Measurements from ENCODE around the gene TPSD1. TPM values are rescaled to one million over a fixed set of nuclear protein-coding genes. Genes with fewer than 3 reads are reported as not detected.

TPSD1 gene
- total RNA-seq, 1 experiment from 2014 or later: not detected

DNA sequence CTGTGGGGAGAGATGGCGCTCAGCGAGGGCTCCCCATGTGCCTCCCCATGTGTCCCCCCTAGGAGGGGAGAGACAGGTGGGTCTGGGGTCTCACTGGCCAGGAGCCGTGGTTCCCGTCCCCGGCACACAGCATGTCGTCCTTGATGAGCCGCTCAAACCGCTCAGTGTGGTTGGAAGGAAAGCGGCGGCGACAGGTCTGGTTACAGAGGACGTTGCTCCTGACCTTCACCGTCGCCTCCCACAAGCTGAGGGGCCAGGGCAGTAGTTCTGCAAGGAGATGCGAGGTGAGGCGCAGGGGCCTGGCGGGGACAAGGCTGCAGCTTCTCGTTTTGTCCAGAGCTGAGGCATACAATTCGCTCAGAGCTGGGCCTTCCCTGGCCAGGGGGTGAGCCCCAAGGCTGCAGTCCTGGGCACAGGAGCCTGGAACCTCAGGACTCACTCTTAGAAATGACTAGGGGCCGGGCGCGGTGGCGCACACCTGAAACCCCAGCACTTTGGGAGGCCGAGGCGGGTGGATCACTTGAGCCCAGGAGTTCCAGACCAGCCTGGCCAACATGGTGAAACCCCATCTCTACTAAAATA is 30.7 kb downstream of the TPSD1 start:
- H3K36me3 Mint-ChIP-seq (ENCODE audit: insufficient read depth in 1 of 3, low read depth in 3 of 3): no peaks in the 10 kb centered on the region
- Histone ChIP-seq H2AFZ (ENCODE audit: low read length) (no peak overlapping the region), H3K23me2 (ENCODE audit: insufficient read length, low read depth, low read length, poor library complexity, severe bottlenecking) (no peaks in the 10 kb centered on the region), H3T11ph (ENCODE audit: low read length) (no peak overlapping the region), H3K18ac (ENCODE audit: insufficient read length, low read depth, low read length) (no peak overlapping the region), H2AK5ac (ENCODE audit: insufficient read length, low read length) (no peak overlapping the region), H3K79me1 (ENCODE audit: insufficient read depth, low read depth, low read length, poor library complexity, severe bottlenecking) (no peaks in the 10 kb centered on the region), H3K79me2 (ENCODE audit: insufficient read depth, low read length) (no peaks in the 10 kb centered on the region), H2BK15ac (ENCODE audit: low read depth, low read length) (no peak overlapping the region), H3K9me3 (ENCODE audit: control insufficient read depth, low read depth, low read length) (no peaks in the 10 kb centered on the region), H2BK120ac (ENCODE audit: low read depth, low read length, poor library complexity, severe bottlenecking) (no peak overlapping the region), H2BK20ac (ENCODE audit: low read depth, low read length, poor library complexity, severe bottlenecking) (no peak overlapping the region), H4K20me1 (ENCODE audit: control insufficient read depth, insufficient read depth, insufficient read length) (no peaks in the 10 kb centered on the region), H3K9ac (ENCODE audit: extremely low read depth, insufficient read length, low read length) (no peak overlapping the region), H4K91ac (ENCODE audit: insufficient read length, low read depth, low read length) (no peak overlapping the region), H2BK12ac (ENCODE audit: insufficient read length, low read depth, low read length) (no peak overlapping the region), H3K27ac (ENCODE audit: insufficient read length, low read depth, low read length) (no peak overlapping the region), H3K4me2 (ENCODE audit: insufficient read depth, insufficient read length, low read length) (no peak overlapping the region), H3K4me1 (ENCODE audit: insufficient read depth, low read length) (no peaks in the 10 kb centered on the region; the same call in 1 of the 2 replicates), H3K4ac (ENCODE audit: low read depth, low read length) (no peak overlapping the region), H3K56ac (ENCODE audit: insufficient read length, low read depth, low read length) (no peak overlapping the region), H4K8ac (replicated peaks; ENCODE audit: insufficient read length, low read depth, low read length) (no peak overlapping the region), H4K5ac (ENCODE audit: insufficient read length, low read depth, low read length) (no peak overlapping the region), H3K23ac (ENCODE audit: insufficient read length, low read depth, low read length) (no peak overlapping the region), H3K27me3 (ENCODE audit: insufficient read depth, low read length) (peaks cover 7% of the 10 kb centered on the region; the same call in 1 of the 2 replicates), H2BK5ac (ENCODE audit: insufficient read length, low read length) (no peak overlapping the region), H3K14ac (ENCODE audit: insufficient read depth, low read length) (no peak overlapping the region)
- TF ChIP-seq, protein P1, sequence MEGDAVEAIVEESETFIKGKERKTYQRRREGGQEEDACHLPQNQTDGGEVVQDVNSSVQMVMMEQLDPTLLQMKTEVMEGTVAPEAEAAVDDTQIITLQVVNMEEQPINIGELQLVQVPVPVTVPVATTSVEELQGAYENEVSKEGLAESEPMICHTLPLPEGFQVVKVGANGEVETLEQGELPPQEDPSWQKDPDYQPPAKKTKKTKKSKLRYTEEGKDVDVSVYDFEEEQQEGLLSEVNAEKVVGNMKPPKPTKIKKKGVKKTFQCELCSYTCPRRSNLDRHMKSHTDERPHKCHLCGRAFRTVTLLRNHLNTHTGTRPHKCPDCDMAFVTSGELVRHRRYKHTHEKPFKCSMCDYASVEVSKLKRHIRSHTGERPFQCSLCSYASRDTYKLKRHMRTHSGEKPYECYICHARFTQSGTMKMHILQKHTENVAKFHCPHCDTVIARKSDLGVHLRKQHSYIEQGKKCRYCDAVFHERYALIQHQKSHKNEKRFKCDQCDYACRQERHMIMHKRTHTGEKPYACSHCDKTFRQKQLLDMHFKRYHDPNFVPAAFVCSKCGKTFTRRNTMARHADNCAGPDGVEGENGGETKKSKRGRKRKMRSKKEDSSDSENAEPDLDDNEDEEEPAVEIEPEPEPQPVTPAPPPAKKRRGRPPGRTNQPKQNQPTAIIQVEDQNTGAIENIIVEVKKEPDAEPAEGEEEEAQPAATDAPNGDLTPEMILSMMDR (conservative IDR thresholded peaks at IDR 0.05): no peak
- no peaks in the 10 kb centered on the region for H3K9me3 Mint-ChIP-seq
- H3K27me3 Mint-ChIP-seq (ENCODE audit: low read depth): peaks cover 73% of the 10 kb centered on the region
- DNase-seq: no peak
- H3K4me1 Mint-ChIP-seq: peaks cover 26 to 42% of the 10 kb centered on the region in 2 experiments
- no CpG with 5 or more reads among the region's 25 CpGs for WGBS (ENCODE audit: extremely low coverage, insufficient read length, low lambda C conversion rate)
- H3K27ac Mint-ChIP-seq: peak overlapping the region in 1 of 3 experiments; percentile 48; a peak in 1 of 7 replicates
- H3K4me3 Mint-ChIP-seq: no peak overlapping the region
